HG03060 (cell line): ENCODE results near the gene SFSWAP.
"Not testable (repeated sequence)": the region's sequence is repeated elsewhere in the genome, so short reads cannot be mapped to it uniquely, and the experiment has no call there.

Experiments used
- ATAC-seq: cut with Tn5 transposase; IDR thresholded peaks from one replicate; pipeline ENCODE4 v1.9.1; 2021; ENCODE audit warnings: low read depth, moderate number of reproducible peaks; ENCODE audit not compliant: unreplicated experiment

The SFSWAP gene

GRCh38 chr12:131733874-131734273, 23.0 kb downstream of the SFSWAP start:
- no peak for ATAC-seq

- ATAC-seq = no peak
Observed at GRCh38 chr12:131734336-131735152, 23.7 kb downstream of the SFSWAP start.

GRCh38 chr12:131735153-131735456, 24.2 kb downstream of the SFSWAP start:
- ATAC-seq = no peak

GRCh38 chr12:131735476-131736445, 24.9 kb downstream of the SFSWAP start:
- no peak for ATAC-seq

GRCh38 chr12:131736446-131737149, 25.7 kb downstream of the SFSWAP start:
- no peak for ATAC-seq

- ATAC-seq = no peak
Observed at GRCh38 chr12:131737150-131737827, 26.4 kb downstream of the SFSWAP start.

- ATAC-seq = no peak
Observed at GRCh38 chr12:131738196-131738595, 27.3 kb downstream of the SFSWAP start.

GRCh38 chr12:131740626-131741025, 29.7 kb downstream of the SFSWAP start:
- no peak for ATAC-seq

GRCh38 chr12:131742761-131743160, 31.9 kb downstream of the SFSWAP start:
- not testable (repeated sequence) for ATAC-seq

GRCh38 chr12:131743410-131743809, 32.5 kb downstream of the SFSWAP start:
- ATAC-seq = not testable (repeated sequence)

GRCh38 chr12:131743880-131744279, 33.0 kb downstream of the SFSWAP start:
- ATAC-seq = not testable (repeated sequence)

GRCh38 chr12:131744675-131745074, 33.8 kb downstream of the SFSWAP start:
- not testable (repeated sequence) for ATAC-seq

- no peak for ATAC-seq
Observed at GRCh38 chr12:131745706-131746105, 34.8 kb downstream of the SFSWAP start.

GRCh38 chr12:131747276-131748177, 36.6 kb downstream of the SFSWAP start:
- no peak for ATAC-seq

- ATAC-seq = no peak
Observed at GRCh38 chr12:131749618-131750315, 38.9 kb downstream of the SFSWAP start.

GRCh38 chr12:131751335-131751734, 40.4 kb downstream of the SFSWAP start:
- ATAC-seq = no peak

GRCh38 chr12:131752451-131752850, 41.6 kb downstream of the SFSWAP start:
- no peak for ATAC-seq

- no peak for ATAC-seq
Observed at GRCh38 chr12:131753005-131753404, 42.1 kb downstream of the SFSWAP start.

- ATAC-seq = no peak
Observed at GRCh38 chr12:131753757-131754156, 42.9 kb downstream of the SFSWAP start.
